K562 (cell line): ENCODE results near the gene RHOBTB3. TPM values are rescaled to one million over a fixed set of nuclear protein-coding genes. Genes with fewer than 3 reads are reported as not detected.
A peak's percentile ranks its signal among the peaks of the same experiment; 100 is the strongest.

Source experiments
- ASH1L ChIP-seq: fragments of 450-650 bp; IDR thresholded peaks from 2 replicates; pipeline ENCODE4 v1.6.1; 2018; ENCODE audit warnings: borderline replicate concordance, mild to moderate bottlenecking, low read depth; ENCODE audit not compliant: partially characterized antibody
- CBFA2T2 ChIP-seq: fragments of 450-650 bp; conservative IDR thresholded peaks from 2 replicates; pipeline ENCODE4 v1.6.1; 2017; ENCODE audit warnings: mild to moderate bottlenecking
- CC2D1A ChIP-seq: fragments of 450-650 bp; IDR thresholded peaks from 2 replicates; pipeline ENCODE4 v1.6.1; 2017; ENCODE audit warnings: mild to moderate bottlenecking
- CCNT2 ChIP-seq: IDR thresholded peaks from 2 replicates; pipeline ENCODE4 v1.6.1; 2011; ENCODE audit warnings: borderline replicate concordance, low read depth, mild to moderate bottlenecking, moderate library complexity, mixed read lengths, low read length; ENCODE audit not compliant: insufficient read length; ENCODE audit errors: extremely low read depth
- CHD4 ChIP-seq: fragments of 200-600 bp; sonication (generic); IDR thresholded peaks from 3 replicates; pipeline ENCODE4 v1.6.1; 2012; ENCODE audit warnings: low read depth, mild to moderate bottlenecking, mixed read lengths, low read length, inconsistent platforms; ENCODE audit not compliant: insufficient read depth, insufficient replicate concordance, poor library complexity, severe bottlenecking
- ELF1 ChIP-seq: fragments of 200-800 bp; sonication (Bioruptor generic); IDR thresholded peaks from 2 replicates; pipeline ENCODE4 v1.6.1; 2016; ENCODE audit warnings: missing genetic modification characterization, missing compliant biosample characterization
- KDM1A ChIP-seq, 2 experiments: fragments of 450-650 bp; IDR thresholded peaks; 2 replicates each; pipeline ENCODE4 v1.6.1; 2016; ENCODE audit warnings: mild to moderate bottlenecking in 2 of 2
- LARP7 ChIP-seq: fragments of 450-650 bp; IDR thresholded peaks from 2 replicates; pipeline ENCODE4 v1.6.1; 2016
- MAFF ChIP-seq: IDR thresholded peaks from 2 replicates; pipeline ENCODE4 v1.6.1; 2012; ENCODE audit warnings: low read length, improper control_type of control experiment
- NCOA6 ChIP-seq: fragments of 450-650 bp; IDR thresholded peaks from 2 replicates; pipeline ENCODE4 v1.6.1; 2017; ENCODE audit warnings: mild to moderate bottlenecking
- NFATC3 ChIP-seq: fragments of 450-650 bp; IDR thresholded peaks from 2 replicates; pipeline ENCODE4 v1.6.1; 2017; ENCODE audit warnings: mild to moderate bottlenecking
- NFE2 ChIP-seq: IDR thresholded peaks from 2 replicates; pipeline ENCODE4 v1.6.1; 2014; ENCODE audit warnings: antibody characterized with exemption, low read depth
- PHB2 ChIP-seq: fragments of 450-650 bp; IDR thresholded peaks from 2 replicates; pipeline ENCODE4 v1.6.1; 2017; ENCODE audit warnings: low read depth
- RFX7 ChIP-seq: fragments of 250-450 bp; sonication (Bioruptor Pico); IDR thresholded peaks from 2 replicates; pipeline ENCODE4 v1.5.1; 2021; ENCODE audit warnings: mild to moderate bottlenecking
- SRSF7 ChIP-seq: fragments of 200-400 bp; formaldehyde crosslinking; optimal IDR thresholded peaks from 2 replicates; pipeline ENCODE3; 2017; ENCODE audit warnings: mild to moderate bottlenecking, low read depth, low read length
- TEAD1 ChIP-seq, 2 experiments: fragments of 450-650 bp in 1 of 2; sonication (generic) in 1 of 2; formaldehyde crosslinking; IDR thresholded peaks; 2 replicates each; pipeline versions ENCODE4 v1.4.0 to v1.8.0; 2020 to 2022; ENCODE audit warnings: mild to moderate bottlenecking in 2 of 2, missing genetic modification reagents in 1 of 2
- TFAM ChIP-seq: fragments of 250-450 bp; sonication (Bioruptor Pico); conservative IDR thresholded peaks from 2 replicates; pipeline ENCODE4 v1.5.0; 2021; ENCODE audit warnings: mild to moderate bottlenecking, moderate library complexity
- TSC22D4 ChIP-seq: fragments of 450-650 bp; IDR thresholded peaks from 2 replicates; pipeline ENCODE4 v1.6.1; 2016; ENCODE audit warnings: missing genetic modification characterization, missing biosample characterization, control low read depth
- ZNF124 ChIP-seq: sonication (generic); formaldehyde crosslinking; IDR thresholded peaks from 2 replicates; pipeline ENCODE4 v1.8.1; 2022; ENCODE audit warnings: missing genetic modification reagents
- ZNF324 ChIP-seq: fragments of 250-450 bp; sonication (Bioruptor Pico); IDR thresholded peaks from 2 replicates; pipeline ENCODE4 v1.4.0; 2020; ENCODE audit warnings: mild to moderate bottlenecking
- polyA plus RNA-seq, 8 experiments: library from polyadenylated mRNA; depleted of rRNA in 4 of 8; stranded (reverse) in 5 of 8; unstranded in 3 of 8; fragments of >200 nt; fragmentation: Nextera tagmentation in 2 of 8; fragmentation: Illumina TruSeq in 1 of 8; extraction: Ambion mirVana in 2 of 8; extraction: Trizol in 1 of 8; gene quantifications; 2 replicates each; pipeline versions ENCODE4 v1.2.1 to v1.2.3, GENCODE V29; 2011 to 2014; ENCODE audit warnings: inconsistent platforms in 1 of 8, missing spikeins in 1 of 8
- total RNA-seq, 7 experiments: library from RNA; depleted of rRNA in 6 of 7; stranded (reverse); fragments of >200 nt in 6 of 7; fragmentation: Illumina TruSeq in 2 of 7; extraction: Trizol in 2 of 7; gene quantifications; 2 replicates each; pipeline versions ENCODE4 v1.2.1 to v1.2.3, GENCODE V29; 2011 to 2021; ENCODE audit warnings: low replicate concordance in 1 of 7
- TF ChIP-seq, protein P1 (sequence below): fragments of 250-450 bp; sonication (Bioruptor Pico); IDR thresholded peaks from 2 replicates; pipeline ENCODE4 v1.8.0; 2022; ENCODE audit warnings: inconsistent platforms, mild to moderate bottlenecking, moderate library complexity, borderline replicate concordance
- TF ChIP-seq, protein P2 (sequence below): IDR thresholded peaks from 2 replicates; pipeline ENCODE4 v1.6.1; 2011; ENCODE audit warnings: borderline replicate concordance, low read depth, mild to moderate bottlenecking, moderate library complexity, low read length; ENCODE audit not compliant: insufficient read depth, poor library complexity, severe bottlenecking
- TF ChIP-seq, protein P3 (sequence below): fragments of 450-650 bp; formaldehyde crosslinking; IDR thresholded peaks from 2 replicates; pipeline ENCODE4 v1.4.0; 2020; ENCODE audit warnings: mild to moderate bottlenecking

The RHOBTB3 gene
- total and polyA plus RNA-seq, 9 of the 15 experiments (the other 6 are each of a cell fraction or from before 2014, with no cell fraction given): 39.7 to 143 (median 115) TPM

DNA sequence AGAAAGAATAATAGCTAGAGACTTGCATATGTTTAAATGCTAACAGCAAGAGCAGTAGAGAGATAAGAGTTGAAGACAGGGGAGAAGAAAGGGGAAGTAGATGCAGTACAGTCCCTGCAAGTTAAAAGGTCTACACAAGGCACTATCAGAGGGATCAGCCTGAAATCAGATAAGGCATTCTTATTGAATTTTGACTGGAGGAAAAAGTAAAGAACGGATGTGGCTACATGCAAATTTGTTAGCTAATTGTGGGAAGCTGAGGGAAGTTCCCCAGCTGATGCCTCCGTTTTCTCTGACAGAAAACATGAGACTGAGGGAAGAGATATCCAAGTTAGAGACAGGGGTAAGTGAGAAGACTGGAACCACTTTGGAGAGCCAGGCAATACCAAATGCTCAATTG, 12.9 kb upstream of the RHOBTB3 start (continued):
- TF ChIP-seq CHD4: no peak
- 0 out of 4 replicates have a peak, but pooled peaks of 1 of the 2 experiments have one; percentile 8 for TF ChIP-seq KDM1A (IDR thresholded peaks at IDR 0.05)
- TF ChIP-seq ELF1 (tag): peak; percentile 49; the same call in 1 of the 2 replicates
- TF ChIP-seq TFAM (CRISPR knock-in tag): no peak
- TF ChIP-seq ZNF124: no peak
- no peak for TF ChIP-seq NCOA6
- TF ChIP-seq, protein P1, sequence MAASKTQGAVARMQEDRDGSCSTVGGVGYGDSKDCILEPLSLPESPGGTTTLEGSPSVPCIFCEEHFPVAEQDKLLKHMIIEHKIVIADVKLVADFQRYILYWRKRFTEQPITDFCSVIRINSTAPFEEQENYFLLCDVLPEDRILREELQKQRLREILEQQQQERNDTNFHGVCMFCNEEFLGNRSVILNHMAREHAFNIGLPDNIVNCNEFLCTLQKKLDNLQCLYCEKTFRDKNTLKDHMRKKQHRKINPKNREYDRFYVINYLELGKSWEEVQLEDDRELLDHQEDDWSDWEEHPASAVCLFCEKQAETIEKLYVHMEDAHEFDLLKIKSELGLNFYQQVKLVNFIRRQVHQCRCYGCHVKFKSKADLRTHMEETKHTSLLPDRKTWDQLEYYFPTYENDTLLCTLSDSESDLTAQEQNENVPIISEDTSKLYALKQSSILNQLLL: no peak
- TF ChIP-seq LARP7: no peak
- TF ChIP-seq TEAD1 (CRISPR knock-in tag; IDR thresholded peaks at IDR 0.05): peak in 1 of 2 experiments; percentile 87; a peak in 2 of 4 replicates
- no peak for TF ChIP-seq RFX7 (CRISPR knock-in tag)
- TF ChIP-seq ASH1L: no peak
- TF ChIP-seq ZNF324: no peak
- TF ChIP-seq CCNT2: no peak
- TF ChIP-seq CBFA2T2: no peak
- TF ChIP-seq, protein P2, sequence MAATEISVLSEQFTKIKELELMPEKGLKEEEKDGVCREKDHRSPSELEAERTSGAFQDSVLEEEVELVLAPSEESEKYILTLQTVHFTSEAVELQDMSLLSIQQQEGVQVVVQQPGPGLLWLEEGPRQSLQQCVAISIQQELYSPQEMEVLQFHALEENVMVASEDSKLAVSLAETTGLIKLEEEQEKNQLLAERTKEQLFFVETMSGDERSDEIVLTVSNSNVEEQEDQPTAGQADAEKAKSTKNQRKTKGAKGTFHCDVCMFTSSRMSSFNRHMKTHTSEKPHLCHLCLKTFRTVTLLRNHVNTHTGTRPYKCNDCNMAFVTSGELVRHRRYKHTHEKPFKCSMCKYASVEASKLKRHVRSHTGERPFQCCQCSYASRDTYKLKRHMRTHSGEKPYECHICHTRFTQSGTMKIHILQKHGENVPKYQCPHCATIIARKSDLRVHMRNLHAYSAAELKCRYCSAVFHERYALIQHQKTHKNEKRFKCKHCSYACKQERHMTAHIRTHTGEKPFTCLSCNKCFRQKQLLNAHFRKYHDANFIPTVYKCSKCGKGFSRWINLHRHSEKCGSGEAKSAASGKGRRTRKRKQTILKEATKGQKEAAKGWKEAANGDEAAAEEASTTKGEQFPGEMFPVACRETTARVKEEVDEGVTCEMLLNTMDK: no peak
- no peak for TF ChIP-seq MAFF
- TF ChIP-seq TSC22D4 (tag): no peak
- no peak for TF ChIP-seq PHB2
- TF ChIP-seq, protein P3, sequence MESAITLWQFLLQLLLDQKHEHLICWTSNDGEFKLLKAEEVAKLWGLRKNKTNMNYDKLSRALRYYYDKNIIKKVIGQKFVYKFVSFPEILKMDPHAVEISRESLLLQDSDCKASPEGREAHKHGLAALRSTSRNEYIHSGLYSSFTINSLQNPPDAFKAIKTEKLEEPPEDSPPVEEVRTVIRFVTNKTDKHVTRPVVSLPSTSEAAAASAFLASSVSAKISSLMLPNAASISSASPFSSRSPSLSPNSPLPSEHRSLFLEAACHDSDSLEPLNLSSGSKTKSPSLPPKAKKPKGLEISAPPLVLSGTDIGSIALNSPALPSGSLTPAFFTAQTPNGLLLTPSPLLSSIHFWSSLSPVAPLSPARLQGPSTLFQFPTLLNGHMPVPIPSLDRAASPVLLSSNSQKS (CRISPR knock-in tag): no peak
- TF ChIP-seq NFATC3: no peak
- TF ChIP-seq NFE2: no peak
- TF ChIP-seq SRSF7: no peak
- TF ChIP-seq CC2D1A: peak; percentile 35; the same call in 1 of the 2 replicates
